D721Med (cell line): ENCODE results near the gene PECR.

Source experiments
- DNase-seq: peaks from one replicate; pipeline ENCODE4 v3.0.0; 2011; ENCODE audit warnings: low spot score; ENCODE audit not compliant: insufficient read length
- FAIRE-seq: peaks from 2 replicates; lab custom pipeline; 2011; peaks lifted over from hg19 to GRCh38; lab: Jason Lieb, UNC
- TF ChIP-seq, protein P1 (sequence below): IDR thresholded peaks from 2 replicates; pipeline ENCODE4 v1.5.1; 2012; ENCODE audit warnings: mild to moderate bottlenecking, control low read depth; ENCODE audit not compliant: insufficient read depth; ENCODE audit errors: missing control alignments

PECR gene

GRCh38 chr2:216107320-216107719 lies 25.7 kb upstream of the PECR start:
- FAIRE-seq: no peak
- TF ChIP-seq, protein P1, sequence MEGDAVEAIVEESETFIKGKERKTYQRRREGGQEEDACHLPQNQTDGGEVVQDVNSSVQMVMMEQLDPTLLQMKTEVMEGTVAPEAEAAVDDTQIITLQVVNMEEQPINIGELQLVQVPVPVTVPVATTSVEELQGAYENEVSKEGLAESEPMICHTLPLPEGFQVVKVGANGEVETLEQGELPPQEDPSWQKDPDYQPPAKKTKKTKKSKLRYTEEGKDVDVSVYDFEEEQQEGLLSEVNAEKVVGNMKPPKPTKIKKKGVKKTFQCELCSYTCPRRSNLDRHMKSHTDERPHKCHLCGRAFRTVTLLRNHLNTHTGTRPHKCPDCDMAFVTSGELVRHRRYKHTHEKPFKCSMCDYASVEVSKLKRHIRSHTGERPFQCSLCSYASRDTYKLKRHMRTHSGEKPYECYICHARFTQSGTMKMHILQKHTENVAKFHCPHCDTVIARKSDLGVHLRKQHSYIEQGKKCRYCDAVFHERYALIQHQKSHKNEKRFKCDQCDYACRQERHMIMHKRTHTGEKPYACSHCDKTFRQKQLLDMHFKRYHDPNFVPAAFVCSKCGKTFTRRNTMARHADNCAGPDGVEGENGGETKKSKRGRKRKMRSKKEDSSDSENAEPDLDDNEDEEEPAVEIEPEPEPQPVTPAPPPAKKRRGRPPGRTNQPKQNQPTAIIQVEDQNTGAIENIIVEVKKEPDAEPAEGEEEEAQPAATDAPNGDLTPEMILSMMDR: no peak
- no peak for DNase-seq

- TF ChIP-seq, protein P1: no peak
- FAIRE-seq (no peak), DNase-seq (no peak)
These were observed 23.1 kb upstream of the PECR start for GRCh38 chr2:216104691-216105090.

GRCh38 chr2:216103213-216103612 lies 21.6 kb upstream of the PECR start:
- no peak for FAIRE-seq
- DNase-seq: no peak
- TF ChIP-seq, protein P1: no peak

DNA sequence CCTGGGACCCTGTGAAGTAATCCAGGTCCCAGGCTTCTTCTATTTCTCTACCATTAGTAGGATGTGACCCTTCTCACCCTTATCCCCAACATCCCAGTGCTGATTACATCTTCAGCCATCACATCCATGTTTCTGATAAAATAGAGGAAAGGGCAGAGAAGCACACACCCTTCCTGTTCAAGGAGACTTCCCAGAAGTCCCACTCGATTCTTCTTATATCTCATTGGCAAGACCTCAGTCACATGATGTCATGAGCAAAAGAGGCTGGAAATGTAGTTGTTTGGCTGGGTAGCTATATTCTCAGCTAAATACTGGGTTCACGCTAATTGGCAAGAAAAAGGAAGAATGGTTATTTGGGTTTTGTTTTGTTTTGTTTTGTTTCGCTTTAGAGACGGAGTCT lies 19.5 kb upstream of the PECR start:
- FAIRE-seq: no peak

DNA sequence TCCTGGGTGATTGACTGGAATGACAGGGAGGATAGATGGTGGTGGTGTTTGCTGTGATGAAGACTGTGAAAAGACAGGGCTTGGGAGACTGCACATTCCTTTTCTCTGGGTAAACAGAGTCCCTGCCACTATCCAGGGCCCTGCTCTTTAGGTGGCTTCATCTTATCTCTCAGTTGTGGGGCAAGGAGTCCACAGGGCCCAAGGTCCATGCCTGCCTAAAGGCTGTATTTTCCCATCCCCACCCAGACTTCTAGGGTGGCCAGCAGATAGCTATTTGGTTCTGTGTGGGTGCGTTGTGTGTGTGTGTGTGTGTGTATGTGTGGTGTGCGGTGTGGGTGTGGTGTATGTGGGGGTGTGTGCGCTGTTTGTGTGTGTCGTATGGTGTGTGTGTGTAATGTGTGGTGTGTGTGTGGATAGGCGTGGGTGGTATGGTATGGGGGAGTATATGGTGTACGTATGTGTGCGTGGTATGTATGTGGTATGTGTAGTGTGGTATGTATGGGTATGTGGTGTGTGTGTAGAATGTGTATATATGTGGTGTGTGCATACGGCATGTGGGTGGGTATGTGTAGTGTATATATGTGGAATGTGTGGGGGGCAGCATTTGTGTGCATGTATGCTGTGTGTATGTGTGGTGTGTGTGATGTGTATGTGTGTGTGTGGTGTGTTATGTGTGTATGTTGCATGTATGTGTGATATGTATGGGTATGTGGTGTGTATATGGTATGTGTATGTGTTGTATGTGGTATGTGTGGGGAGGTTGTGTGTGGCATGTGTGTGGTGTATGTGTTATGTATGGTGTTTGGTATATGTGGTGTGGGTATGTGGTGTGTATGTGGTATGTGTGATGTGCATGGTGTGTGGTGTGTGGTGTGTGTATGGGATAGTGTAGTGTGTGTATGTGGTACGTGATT lies 17.1 kb upstream of the PECR start:
- TF ChIP-seq, protein P1: no peak
- no peak for DNase-seq
- FAIRE-seq: no peak

More for the DNA sequence above, 19.5 kb upstream of the PECR start:
- DNase-seq: no peak
- TF ChIP-seq, protein P1: no peak

DNA sequence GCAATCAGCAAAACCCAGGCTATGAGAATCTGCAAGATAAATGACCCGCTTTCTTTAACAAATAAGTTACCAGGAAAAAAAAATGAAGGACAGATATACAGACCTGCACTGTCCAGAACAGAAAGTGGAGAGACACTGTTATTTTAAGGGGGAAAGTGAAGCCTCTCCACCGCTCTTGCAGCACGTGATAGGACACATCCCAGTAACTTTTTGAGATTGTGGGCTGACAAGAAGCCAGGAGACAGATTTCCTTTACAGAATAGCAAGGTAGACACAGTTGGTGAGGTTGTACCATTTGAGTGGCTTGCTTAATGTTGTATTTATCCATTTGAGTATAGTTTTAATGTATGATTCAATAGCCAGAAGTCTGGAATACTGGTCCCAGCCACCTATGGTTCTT lies 13.1 kb upstream of the PECR start:
- no peak for DNase-seq

More for the DNA sequence above, 13.1 kb upstream of the PECR start:
- TF ChIP-seq, protein P1: no peak
- no peak for FAIRE-seq
